ENCODE data around the gene ZBTB7A. TPM values are rescaled to one million over a fixed set of nuclear protein-coding genes. Genes with fewer than 3 reads are reported as not detected.

Gene ZBTB7A
- total RNA-seq, 1 donor from 2014 or later, result 39.9 TPM

GRCh38 chr19:4100647-4101495 is 34.2 kb upstream of the ZBTB7A start:
- Mint-ChIP-seq H3K36me3 (ENCODE audit: low read depth) (peaks cover 44% of the 10 kb centered on the region), H3K4me3 (ENCODE audit: low read depth) (no peak overlapping the region), H3K9me3 (no peaks in the 10 kb centered on the region), H3K27me3 (ENCODE audit: low read depth) (no peaks in the 10 kb centered on the region), H3K4me1 (ENCODE audit: low read depth) (peaks cover 17% of the 10 kb centered on the region), H3K27ac (no peak overlapping the region)
- no peak for DNase-seq (ENCODE audit: low spot score)
- intact Hi-C loops (cut with micrococcal nuclease), result no loop called here

DNA sequence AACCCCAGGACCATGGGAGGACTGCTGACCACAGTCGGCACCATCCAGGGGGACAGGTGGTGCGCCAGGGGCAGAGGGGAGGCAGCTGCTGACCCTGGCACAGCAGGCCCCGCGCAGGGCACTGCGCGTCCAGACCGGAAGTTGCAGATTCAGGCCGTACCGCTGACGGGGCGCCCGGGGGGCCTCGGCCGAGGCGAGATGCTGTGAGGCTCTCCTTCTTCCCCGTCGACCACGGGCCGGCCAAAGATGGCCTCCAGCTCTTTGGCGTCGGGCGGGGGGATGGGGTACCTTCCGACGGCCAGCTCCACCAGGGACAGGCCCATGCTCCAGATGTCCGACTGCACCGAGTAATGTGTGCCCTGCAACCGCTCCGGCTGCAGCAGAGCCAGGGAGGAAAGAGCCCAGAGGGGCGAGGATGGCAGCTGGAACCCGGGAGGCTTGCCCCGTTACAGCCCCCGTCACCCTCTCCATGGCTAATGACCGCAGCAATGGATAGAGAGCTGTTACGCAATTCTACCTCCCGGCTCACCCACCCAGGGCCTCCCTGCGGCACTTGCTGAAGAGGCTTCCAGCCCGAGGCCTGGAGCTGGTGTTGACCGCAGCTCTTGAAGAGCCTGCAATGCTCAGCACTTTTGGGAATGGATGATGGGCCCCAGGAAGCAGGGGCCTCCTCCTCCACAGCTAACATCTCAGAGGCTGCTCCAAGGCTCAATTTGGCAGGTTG is 32.5 kb upstream of the ZBTB7A start:
- Mint-ChIP-seq H3K27me3 (ENCODE audit: low read depth) (no peaks in the 10 kb centered on the region), H3K9me3 (no peaks in the 10 kb centered on the region), H3K4me1 (ENCODE audit: low read depth) (peaks cover 2% of the 10 kb centered on the region), H3K27ac (no peak overlapping the region), H3K4me3 (ENCODE audit: low read depth) (no peak overlapping the region), H3K36me3 (ENCODE audit: low read depth) (peaks cover 36% of the 10 kb centered on the region)
- no peak for DNase-seq (ENCODE audit: low spot score)
- intact Hi-C loops (cut with micrococcal nuclease), result no loop called here

- DNase-seq (ENCODE audit: low spot score), result no peak
- H3K4me3 Mint-ChIP-seq (ENCODE audit: low read depth), result no peak overlapping the region
Observed at GRCh38 chr19:4098493-4098892, 31.8 kb upstream of the ZBTB7A start.

DNA sequence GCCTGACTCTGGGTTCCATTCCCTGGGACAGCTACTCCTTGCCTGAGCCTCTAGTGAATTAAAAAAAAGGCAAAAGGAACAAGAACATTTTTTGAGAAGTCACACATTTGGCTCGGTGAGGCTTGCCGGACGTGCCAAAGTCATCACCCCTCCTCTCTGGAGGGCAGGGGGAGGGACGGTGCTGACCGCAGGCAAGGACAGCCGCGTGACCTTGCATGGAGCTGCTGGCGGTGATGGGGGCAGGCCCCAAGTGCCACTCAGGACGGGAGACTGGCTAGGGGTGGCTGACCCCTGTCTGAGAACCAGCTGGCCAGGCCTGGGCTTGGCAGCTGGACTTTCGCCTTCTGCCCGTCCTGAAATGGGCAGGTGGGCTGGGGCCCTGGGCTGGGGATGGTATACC is 30.8 kb upstream of the ZBTB7A start:
- Mint-ChIP-seq H3K27me3 (ENCODE audit: low read depth) (no peaks in the 10 kb centered on the region), H3K27ac (no peak overlapping the region), H3K9me3 (no peaks in the 10 kb centered on the region), H3K4me1 (ENCODE audit: low read depth) (peaks cover 2% of the 10 kb centered on the region), H3K36me3 (ENCODE audit: low read depth) (peaks cover 40% of the 10 kb centered on the region), H3K4me3 (ENCODE audit: low read depth) (no peak overlapping the region)
- no peak for DNase-seq (ENCODE audit: low spot score)
- intact Hi-C loops (cut with micrococcal nuclease), result no loop called here

More at GRCh38 chr19:4098493-4098892, 31.8 kb upstream of the ZBTB7A start:
- Mint-ChIP-seq H3K27ac (no peak overlapping the region), H3K27me3 (ENCODE audit: low read depth) (no peaks in the 10 kb centered on the region), H3K4me1 (ENCODE audit: low read depth) (peaks cover 2% of the 10 kb centered on the region), H3K36me3 (ENCODE audit: low read depth) (peaks cover 35% of the 10 kb centered on the region), H3K9me3 (no peaks in the 10 kb centered on the region)
- intact Hi-C loops (cut with micrococcal nuclease), result no loop called here

- DNase-seq (ENCODE audit: low spot score), result no peak
- Mint-ChIP-seq H3K9me3 (no peaks in the 10 kb centered on the region), H3K27me3 (ENCODE audit: low read depth) (no peaks in the 10 kb centered on the region), H3K36me3 (ENCODE audit: low read depth) (peaks cover 35% of the 10 kb centered on the region), H3K4me1 (ENCODE audit: low read depth) (peaks cover 2% of the 10 kb centered on the region), H3K27ac (no peak overlapping the region), H3K4me3 (ENCODE audit: low read depth) (no peak overlapping the region)
- intact Hi-C loops (cut with micrococcal nuclease), result no loop called here
Observed at GRCh38 chr19:4096049-4096892, 29.6 kb upstream of the ZBTB7A start.

DNA sequence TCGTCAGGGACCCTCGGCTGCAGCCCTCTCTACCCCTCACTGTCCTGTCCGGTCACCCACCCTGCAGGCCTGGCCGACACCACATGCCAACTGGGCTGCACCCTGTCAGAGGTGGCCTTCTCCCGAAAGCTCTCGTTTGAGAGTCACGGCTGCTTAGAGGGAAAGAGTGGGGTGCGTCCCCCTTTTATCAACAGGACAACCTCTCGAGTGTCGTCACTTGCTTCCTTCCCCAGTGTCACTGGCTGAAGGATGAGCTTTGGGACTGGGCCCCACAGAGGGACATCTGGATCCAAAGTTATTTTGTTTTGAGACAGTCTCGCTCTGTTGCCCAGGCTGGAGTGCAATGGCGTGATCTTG is 28.8 kb upstream of the ZBTB7A start:
- Mint-ChIP-seq H3K36me3 (ENCODE audit: low read depth) (peaks cover 32% of the 10 kb centered on the region), H3K27ac (no peak overlapping the region), H3K9me3 (no peaks in the 10 kb centered on the region), H3K4me1 (ENCODE audit: low read depth) (peaks cover 3% of the 10 kb centered on the region), H3K4me3 (ENCODE audit: low read depth) (no peak overlapping the region), H3K27me3 (ENCODE audit: low read depth) (no peaks in the 10 kb centered on the region)
- no peak for DNase-seq (ENCODE audit: low spot score)
- intact Hi-C loops (cut with micrococcal nuclease), result no loop called here

DNA sequence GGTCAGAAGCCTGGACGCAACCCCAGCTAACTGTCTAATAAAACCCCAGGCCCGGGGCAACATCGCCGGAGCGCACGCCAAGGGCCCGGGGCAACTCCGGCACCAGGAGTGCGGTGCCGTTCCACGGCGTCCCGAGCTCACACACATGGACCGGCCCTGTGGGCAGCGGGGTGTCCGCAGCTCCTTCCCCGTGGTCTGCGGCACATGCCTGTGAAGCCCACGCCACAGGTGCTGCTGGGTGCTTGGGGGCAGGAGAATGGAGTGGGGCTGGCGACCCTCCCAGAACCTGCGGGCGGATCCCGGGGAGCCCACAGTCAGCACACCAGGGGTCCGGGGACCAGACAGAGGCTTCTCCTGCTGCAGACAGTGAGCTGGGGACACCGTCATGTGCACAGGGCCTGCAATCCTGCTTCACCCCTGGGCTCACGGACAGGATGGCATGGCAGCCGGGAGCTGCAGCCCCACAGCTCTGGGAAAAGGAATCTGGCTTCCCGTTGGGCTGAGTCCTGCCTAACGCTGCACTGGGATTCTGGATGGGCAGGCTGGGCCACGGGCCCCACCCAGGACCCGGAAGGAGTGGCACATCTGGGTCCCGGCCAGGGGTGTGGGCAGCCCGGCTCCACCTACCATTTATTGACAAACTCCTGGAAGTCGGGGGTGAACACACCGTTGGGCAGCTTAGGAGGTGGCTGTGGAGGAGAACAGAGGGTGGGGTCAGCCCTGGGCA is 28.2 kb upstream of the ZBTB7A start:
- no peak overlapping the region for H3K27ac Mint-ChIP-seq
- H3K4me3 Mint-ChIP-seq (ENCODE audit: low read depth), result no peak overlapping the region
- H3K27me3 Mint-ChIP-seq (ENCODE audit: low read depth), result no peaks in the 10 kb centered on the region
- peaks cover 6% of the 10 kb centered on the region for H3K4me1 Mint-ChIP-seq (ENCODE audit: low read depth)
- H3K9me3 Mint-ChIP-seq, result no peaks in the 10 kb centered on the region
- DNase-seq (ENCODE audit: low spot score), result no peak
- peaks cover 31% of the 10 kb centered on the region for H3K36me3 Mint-ChIP-seq (ENCODE audit: low read depth)
- intact Hi-C loops (cut with micrococcal nuclease), result no loop called here

DNA sequence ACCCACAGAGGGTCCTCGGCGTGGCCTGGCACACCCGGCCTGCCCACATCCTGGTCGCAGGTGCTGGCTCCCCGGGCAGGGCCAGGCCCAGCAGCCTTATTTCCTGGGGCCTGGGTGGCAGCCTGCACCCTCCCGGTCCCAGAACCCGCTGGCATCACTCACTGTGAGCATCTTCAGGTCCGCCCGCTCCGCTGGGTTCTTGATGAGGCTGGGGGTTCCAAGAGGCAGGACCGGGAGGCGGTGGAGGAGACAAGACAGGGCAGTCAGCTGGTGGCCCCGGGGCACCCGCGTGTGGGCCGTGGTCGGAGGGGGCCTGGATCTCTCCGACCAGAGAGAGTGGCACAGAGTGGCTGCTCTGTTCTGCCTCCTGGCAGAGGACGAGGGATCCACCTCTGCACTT is 27.6 kb upstream of the ZBTB7A start:
- Mint-ChIP-seq H3K27ac (no peak overlapping the region), H3K27me3 (ENCODE audit: low read depth) (no peaks in the 10 kb centered on the region), H3K4me3 (ENCODE audit: low read depth) (no peak overlapping the region), H3K36me3 (ENCODE audit: low read depth) (peaks cover 32% of the 10 kb centered on the region), H3K4me1 (ENCODE audit: low read depth) (peaks cover 11% of the 10 kb centered on the region), H3K9me3 (no peaks in the 10 kb centered on the region)
- intact Hi-C loops (cut with micrococcal nuclease), result no loop called here
- DNase-seq (ENCODE audit: low spot score), result no peak

- no peaks in the 10 kb centered on the region for H3K9me3 Mint-ChIP-seq
- no peaks in the 10 kb centered on the region for H3K27me3 Mint-ChIP-seq (ENCODE audit: low read depth)
- peaks cover 17% of the 10 kb centered on the region for H3K4me1 Mint-ChIP-seq (ENCODE audit: low read depth)
- H3K36me3 Mint-ChIP-seq (ENCODE audit: low read depth), result peaks cover 31% of the 10 kb centered on the region
- H3K27ac Mint-ChIP-seq, result peak overlapping the region; percentile 22
- no peak overlapping the region for H3K4me3 Mint-ChIP-seq (ENCODE audit: low read depth)
- DNase-seq (ENCODE audit: low spot score), result no peak
- intact Hi-C loops (cut with micrococcal nuclease), result no loop called here
Observed at GRCh38 chr19:4093643-4094175, 27.0 kb upstream of the ZBTB7A start.

DNA sequence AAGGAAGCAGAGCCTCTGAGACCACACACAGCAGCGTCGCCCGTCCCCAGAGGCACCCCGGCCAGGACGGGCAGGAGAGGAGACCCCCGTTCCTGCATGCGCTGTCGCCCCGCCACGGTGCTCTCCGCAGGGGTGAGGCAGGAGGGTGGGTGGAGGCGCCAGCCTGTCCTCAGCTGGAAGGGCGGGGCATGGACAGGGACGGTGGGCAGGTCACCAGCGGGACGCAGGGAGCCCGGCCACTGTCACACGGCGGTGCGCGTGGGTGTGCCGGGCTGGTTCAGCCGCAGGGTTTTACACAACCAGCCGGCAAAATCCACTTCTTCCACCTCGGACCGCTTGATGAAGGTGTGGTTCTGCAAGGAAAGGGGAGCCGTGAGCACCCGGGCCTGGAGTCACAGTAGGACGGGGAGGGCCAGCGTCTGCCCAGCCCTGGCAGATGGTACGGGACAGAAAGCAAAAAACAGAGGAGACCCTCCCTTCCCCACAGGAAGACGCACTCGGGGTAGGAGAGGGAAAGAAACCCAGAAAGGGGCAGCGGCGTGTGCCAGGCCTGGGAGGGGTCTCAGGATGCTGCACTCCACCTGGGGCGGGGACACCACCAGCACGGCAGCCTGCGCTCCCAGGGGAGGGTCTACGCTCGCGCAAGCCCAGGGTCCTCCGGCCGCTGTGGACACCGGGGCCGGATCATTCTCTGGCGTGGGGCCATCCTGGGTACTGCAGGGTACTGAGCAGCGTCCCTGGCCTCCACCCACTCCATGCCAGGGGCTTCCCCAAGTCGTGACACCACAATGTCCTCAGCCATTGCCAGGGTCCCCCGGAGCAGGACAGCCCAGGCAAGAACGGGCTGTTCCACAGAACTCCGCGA is 23.9 kb upstream of the ZBTB7A start:
- Mint-ChIP-seq H3K9me3 (no peaks in the 10 kb centered on the region), H3K27me3 (ENCODE audit: low read depth) (no peaks in the 10 kb centered on the region), H3K4me1 (ENCODE audit: low read depth) (peaks cover 27% of the 10 kb centered on the region), H3K4me3 (ENCODE audit: low read depth) (peak overlapping the region; percentile 81), H3K27ac (peak overlapping the region; percentile 94), H3K36me3 (ENCODE audit: low read depth) (peaks cover 20% of the 10 kb centered on the region)
- DNase-seq (ENCODE audit: low spot score), result no peak
- intact Hi-C loops (cut with micrococcal nuclease), result no loop called here

- intact Hi-C loops (cut with micrococcal nuclease), result loop anchor here (1.0 to 5.0 kb wide), 3 partner anchors 15 to 32 kb away; partner anchors contain the start of genes MAP2K2 and ZBTB7A
- peaks cover 16% of the 10 kb centered on the region for H3K36me3 Mint-ChIP-seq (ENCODE audit: low read depth)
- peak overlapping the region; percentile 94 for H3K27ac Mint-ChIP-seq
- no peaks in the 10 kb centered on the region for H3K27me3 Mint-ChIP-seq (ENCODE audit: low read depth)
- H3K9me3 Mint-ChIP-seq, result no peaks in the 10 kb centered on the region
- no peak for DNase-seq (ENCODE audit: low spot score)
- H3K4me3 Mint-ChIP-seq (ENCODE audit: low read depth), result peak overlapping the region; percentile 81
- H3K4me1 Mint-ChIP-seq (ENCODE audit: low read depth), result peaks cover 27% of the 10 kb centered on the region
Observed at GRCh38 chr19:4089946-4090345, 23.2 kb upstream of the ZBTB7A start.
